ENCODE data around the gene SLC8B1. TPM values are rescaled to one million over a fixed set of nuclear protein-coding genes. Genes with fewer than 3 reads are reported as not detected.

Gene SLC8B1
- total RNA-seq, 1 experiment from 2014 or later, result 30.9 TPM

DNA sequence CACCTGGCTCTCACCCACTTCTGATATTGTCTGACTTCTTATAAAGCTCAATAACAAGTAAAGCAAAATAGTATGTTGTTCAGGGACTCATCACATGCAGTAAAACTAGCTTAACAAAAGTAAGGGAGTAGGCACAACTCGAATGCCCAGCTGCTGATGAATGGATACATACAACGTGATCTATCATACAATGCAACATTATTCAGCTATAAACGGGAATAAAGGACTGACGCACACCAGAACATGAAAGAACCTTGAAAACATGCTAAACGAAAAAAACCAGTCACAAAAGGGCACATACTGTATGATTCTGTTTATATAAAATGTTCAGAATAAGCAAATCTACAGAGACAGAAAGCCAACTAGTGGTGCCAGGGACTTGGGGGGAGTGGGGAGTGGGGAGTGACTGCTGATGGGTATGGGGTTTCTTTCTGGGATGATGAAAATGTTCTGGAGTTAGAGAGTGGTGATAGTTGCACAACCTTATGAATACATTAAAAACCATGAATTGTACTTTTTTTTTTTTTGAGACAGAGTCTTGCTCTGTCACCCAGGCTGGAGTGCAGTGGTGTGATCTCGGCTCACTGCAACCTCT, 34.6 kb upstream of the SLC8B1 start:
- ATAC-seq (no peak), DNase-seq (ENCODE audit: low read depth, low spot score) (no peak)
- POLR2A ChIA-PET, result no interaction called here
- Histone ChIP-seq H3K4me3 (replicated peaks in 1 of 2; ENCODE audit: low read depth in 1 of 2, low read length in 2 of 2) (no peak overlapping the region), H3K9ac (ENCODE audit: low read length) (no peak overlapping the region), H3K79me2 (ENCODE audit: insufficient read depth, low read length) (no peaks in the 10 kb centered on the region; the same call in 1 of the 2 replicates), H3K27ac (ENCODE audit: low read depth, low read length) (no peak overlapping the region), H3K9me3 (ENCODE audit: control insufficient read depth in 1 of 2, insufficient read depth in 1 of 2, low read depth in 1 of 2, low read length in 2 of 2) (no peaks in the 10 kb centered on the region), H4K20me1 (ENCODE audit: insufficient read depth) (no peaks in the 10 kb centered on the region), H3K4me1 (ENCODE audit: control insufficient read depth in 1 of 2, insufficient read depth in 2 of 2, low read length in 2 of 2) (peaks cover 0 to 4% of the 10 kb centered on the region in 2 experiments; a peak in 1 of 4 replicates), H3K9me2 (ENCODE audit: insufficient read depth) (no peaks in the 10 kb centered on the region), H3K27me3 (ENCODE audit: insufficient read depth, low read length) (no peaks in the 10 kb centered on the region), H3K4me2 (ENCODE audit: low read length) (no peak overlapping the region), H3K36me3 (ENCODE audit: control insufficient read depth in 1 of 2, insufficient read depth in 2 of 2, low read length in 2 of 2) (peaks cover 1 to 4% of the 10 kb centered on the region in 2 experiments; a peak in 3 of 4 replicates), H2AFZ (ENCODE audit: low read depth, low read length, poor library complexity, severe bottlenecking) (no peak overlapping the region)
- TF ChIP-seq ZNF274 (IDR thresholded peaks at IDR 0.05; ENCODE audit: low read depth, low read length) (no peak), ZFX (IDR thresholded peaks at IDR 0.05) (no peak), FOSL1 (IDR thresholded peaks at IDR 0.05; ENCODE audit: low read depth) (no peak), EZH2 (IDR thresholded peaks at IDR 0.05) (no peak), EZH2phosphoT487 (IDR thresholded peaks at IDR 0.05; ENCODE audit: borderline replicate concordance) (no peak), JUND (IDR thresholded peaks at IDR 0.05) (no peak), RAD21 (IDR thresholded peaks at IDR 0.05; ENCODE audit: low read depth) (no peak), SIN3A (IDR thresholded peaks at IDR 0.05; ENCODE audit: low read depth) (no peak), POLR2AphosphoS5 (IDR thresholded peaks at IDR 0.05; ENCODE audit: low read depth, low read length) (no peak), YY1 (IDR thresholded peaks at IDR 0.05; ENCODE audit: extremely low read depth, insufficient replicate concordance, low read depth, low read length) (no peak)
- TF ChIP-seq, protein P1, sequence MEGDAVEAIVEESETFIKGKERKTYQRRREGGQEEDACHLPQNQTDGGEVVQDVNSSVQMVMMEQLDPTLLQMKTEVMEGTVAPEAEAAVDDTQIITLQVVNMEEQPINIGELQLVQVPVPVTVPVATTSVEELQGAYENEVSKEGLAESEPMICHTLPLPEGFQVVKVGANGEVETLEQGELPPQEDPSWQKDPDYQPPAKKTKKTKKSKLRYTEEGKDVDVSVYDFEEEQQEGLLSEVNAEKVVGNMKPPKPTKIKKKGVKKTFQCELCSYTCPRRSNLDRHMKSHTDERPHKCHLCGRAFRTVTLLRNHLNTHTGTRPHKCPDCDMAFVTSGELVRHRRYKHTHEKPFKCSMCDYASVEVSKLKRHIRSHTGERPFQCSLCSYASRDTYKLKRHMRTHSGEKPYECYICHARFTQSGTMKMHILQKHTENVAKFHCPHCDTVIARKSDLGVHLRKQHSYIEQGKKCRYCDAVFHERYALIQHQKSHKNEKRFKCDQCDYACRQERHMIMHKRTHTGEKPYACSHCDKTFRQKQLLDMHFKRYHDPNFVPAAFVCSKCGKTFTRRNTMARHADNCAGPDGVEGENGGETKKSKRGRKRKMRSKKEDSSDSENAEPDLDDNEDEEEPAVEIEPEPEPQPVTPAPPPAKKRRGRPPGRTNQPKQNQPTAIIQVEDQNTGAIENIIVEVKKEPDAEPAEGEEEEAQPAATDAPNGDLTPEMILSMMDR (IDR thresholded peaks at IDR 0.05 in 2 of 3, conservative IDR thresholded peaks at IDR 0.05 in 1 of 3; ENCODE audit: borderline replicate concordance in 1 of 3, insufficient read depth in 1 of 3, low read depth in 2 of 3, low read length in 2 of 3), result no peak
- TF ChIP-seq, protein P2, sequence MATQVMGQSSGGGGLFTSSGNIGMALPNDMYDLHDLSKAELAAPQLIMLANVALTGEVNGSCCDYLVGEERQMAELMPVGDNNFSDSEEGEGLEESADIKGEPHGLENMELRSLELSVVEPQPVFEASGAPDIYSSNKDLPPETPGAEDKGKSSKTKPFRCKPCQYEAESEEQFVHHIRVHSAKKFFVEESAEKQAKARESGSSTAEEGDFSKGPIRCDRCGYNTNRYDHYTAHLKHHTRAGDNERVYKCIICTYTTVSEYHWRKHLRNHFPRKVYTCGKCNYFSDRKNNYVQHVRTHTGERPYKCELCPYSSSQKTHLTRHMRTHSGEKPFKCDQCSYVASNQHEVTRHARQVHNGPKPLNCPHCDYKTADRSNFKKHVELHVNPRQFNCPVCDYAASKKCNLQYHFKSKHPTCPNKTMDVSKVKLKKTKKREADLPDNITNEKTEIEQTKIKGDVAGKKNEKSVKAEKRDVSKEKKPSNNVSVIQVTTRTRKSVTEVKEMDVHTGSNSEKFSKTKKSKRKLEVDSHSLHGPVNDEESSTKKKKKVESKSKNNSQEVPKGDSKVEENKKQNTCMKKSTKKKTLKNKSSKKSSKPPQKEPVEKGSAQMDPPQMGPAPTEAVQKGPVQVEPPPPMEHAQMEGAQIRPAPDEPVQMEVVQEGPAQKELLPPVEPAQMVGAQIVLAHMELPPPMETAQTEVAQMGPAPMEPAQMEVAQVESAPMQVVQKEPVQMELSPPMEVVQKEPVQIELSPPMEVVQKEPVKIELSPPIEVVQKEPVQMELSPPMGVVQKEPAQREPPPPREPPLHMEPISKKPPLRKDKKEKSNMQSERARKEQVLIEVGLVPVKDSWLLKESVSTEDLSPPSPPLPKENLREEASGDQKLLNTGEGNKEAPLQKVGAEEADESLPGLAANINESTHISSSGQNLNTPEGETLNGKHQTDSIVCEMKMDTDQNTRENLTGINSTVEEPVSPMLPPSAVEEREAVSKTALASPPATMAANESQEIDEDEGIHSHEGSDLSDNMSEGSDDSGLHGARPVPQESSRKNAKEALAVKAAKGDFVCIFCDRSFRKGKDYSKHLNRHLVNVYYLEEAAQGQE (IDR thresholded peaks at IDR 0.05; ENCODE audit: low read depth), result no peak
- BruUV-seq (replicated peaks), result no TSS peak
- CTCF ChIA-PET, result no interaction called here
- RAD21 ChIA-PET (ENCODE audit: low non-redundant PET in 1 of 2, low total read pairs in 2 of 2, uncharacterized antibody in 2 of 2, unreplicated experiment in 2 of 2), result no interaction called here
- intact Hi-C loops (cut with micrococcal nuclease), result no loop called here
